GM12801 (cell line): ENCODE data around the gene MFSD11.

Source experiments
- TF ChIP-seq, protein P1 (sequence below): IDR thresholded peaks from one replicate; pipeline ENCODE4 v1.5.1; 2011; ENCODE audit warnings: control low read depth; ENCODE audit not compliant: insufficient read length; ENCODE audit errors: extremely low read depth

The MFSD11 gene

DNA sequence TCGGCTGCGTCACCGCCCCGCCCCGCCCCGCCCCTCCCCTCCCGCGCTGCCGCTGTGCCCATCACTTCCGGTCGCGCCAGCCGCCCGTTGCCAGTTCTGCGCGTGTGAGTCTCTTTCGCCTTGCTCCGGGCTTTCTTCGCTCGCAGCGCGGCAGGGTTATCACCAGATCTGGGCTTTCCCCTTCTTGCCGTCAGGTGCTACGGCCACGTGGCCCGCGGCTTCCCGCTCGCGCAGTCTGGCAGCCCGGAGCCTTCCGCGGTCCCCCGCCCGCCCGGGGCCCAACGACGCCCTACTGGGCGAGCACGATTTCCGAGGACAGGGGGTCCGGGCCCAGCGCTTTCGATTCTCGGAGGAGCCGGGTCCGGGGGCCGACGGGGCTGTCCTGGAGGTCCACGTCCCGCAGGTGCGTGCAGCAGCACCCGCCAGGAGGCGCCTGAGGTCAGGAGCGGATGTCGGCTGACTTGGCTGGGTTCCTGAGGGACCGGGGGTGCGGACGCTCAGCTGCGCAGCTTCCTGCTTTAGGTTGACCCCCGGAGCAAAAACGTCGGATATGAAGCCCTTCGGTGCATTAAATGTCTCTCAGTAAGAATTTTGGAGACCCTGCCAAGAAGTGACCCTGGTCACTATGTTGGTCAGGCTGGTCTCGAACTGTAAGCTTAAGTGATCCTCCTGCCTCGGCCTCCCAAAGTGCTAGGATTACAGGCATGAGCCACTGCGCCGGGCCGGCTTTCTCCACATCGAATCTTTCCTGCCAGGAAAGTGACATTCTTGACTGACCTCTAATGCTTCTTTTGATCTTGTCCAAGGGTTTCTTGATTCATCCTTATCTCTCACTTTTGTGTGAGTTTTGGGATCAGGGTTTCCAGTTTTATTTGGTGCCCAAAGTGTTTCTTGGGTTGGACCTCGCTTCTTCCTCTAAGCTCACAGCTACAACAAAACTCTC lies 10.9 kb upstream of the MFSD11 start, which contains the start of gene METTL23:
Gene METTL23, plus strand, starts transcription at position 64 of the 943 bp plus-strand sequence. CDS start 2,872 bp downstream, outside the sequence.
- TF ChIP-seq, protein P1, sequence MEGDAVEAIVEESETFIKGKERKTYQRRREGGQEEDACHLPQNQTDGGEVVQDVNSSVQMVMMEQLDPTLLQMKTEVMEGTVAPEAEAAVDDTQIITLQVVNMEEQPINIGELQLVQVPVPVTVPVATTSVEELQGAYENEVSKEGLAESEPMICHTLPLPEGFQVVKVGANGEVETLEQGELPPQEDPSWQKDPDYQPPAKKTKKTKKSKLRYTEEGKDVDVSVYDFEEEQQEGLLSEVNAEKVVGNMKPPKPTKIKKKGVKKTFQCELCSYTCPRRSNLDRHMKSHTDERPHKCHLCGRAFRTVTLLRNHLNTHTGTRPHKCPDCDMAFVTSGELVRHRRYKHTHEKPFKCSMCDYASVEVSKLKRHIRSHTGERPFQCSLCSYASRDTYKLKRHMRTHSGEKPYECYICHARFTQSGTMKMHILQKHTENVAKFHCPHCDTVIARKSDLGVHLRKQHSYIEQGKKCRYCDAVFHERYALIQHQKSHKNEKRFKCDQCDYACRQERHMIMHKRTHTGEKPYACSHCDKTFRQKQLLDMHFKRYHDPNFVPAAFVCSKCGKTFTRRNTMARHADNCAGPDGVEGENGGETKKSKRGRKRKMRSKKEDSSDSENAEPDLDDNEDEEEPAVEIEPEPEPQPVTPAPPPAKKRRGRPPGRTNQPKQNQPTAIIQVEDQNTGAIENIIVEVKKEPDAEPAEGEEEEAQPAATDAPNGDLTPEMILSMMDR = no peak

DNA sequence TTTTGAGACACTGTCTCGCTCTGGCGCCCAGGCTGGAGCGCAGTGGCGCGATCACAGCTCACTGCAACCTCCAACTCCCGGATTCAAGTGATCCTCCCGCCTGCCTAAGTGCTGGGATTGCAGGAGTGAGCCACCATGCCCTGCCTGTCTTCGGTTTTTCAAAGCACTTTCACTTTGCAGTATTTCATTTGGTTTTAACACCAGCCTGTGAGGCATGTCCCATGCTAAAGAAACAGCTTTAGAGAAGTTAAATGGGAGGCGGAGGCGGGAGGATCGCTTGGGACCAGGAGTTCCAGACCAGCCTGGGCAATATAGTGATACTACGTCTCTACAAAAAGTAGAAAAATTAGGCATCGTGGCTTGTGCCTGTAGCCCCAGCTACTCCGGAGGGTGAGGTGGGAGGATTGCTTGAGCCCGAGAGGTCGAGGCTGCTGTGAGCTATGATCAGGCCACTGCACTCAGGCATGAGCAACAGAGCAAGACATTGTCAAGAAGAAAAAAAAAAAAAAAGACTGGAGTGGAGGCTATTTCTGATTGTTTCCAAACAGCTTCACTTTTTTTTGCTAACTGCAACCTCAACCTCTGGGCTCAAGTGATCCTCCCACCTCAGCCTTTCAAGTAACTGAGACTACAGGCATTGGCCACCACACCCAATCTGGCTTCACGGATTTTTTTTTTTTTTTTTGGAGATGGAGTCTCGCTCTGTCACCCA lies 10.0 kb upstream of the MFSD11 start:
- TF ChIP-seq, protein P1 = no peak

DNA sequence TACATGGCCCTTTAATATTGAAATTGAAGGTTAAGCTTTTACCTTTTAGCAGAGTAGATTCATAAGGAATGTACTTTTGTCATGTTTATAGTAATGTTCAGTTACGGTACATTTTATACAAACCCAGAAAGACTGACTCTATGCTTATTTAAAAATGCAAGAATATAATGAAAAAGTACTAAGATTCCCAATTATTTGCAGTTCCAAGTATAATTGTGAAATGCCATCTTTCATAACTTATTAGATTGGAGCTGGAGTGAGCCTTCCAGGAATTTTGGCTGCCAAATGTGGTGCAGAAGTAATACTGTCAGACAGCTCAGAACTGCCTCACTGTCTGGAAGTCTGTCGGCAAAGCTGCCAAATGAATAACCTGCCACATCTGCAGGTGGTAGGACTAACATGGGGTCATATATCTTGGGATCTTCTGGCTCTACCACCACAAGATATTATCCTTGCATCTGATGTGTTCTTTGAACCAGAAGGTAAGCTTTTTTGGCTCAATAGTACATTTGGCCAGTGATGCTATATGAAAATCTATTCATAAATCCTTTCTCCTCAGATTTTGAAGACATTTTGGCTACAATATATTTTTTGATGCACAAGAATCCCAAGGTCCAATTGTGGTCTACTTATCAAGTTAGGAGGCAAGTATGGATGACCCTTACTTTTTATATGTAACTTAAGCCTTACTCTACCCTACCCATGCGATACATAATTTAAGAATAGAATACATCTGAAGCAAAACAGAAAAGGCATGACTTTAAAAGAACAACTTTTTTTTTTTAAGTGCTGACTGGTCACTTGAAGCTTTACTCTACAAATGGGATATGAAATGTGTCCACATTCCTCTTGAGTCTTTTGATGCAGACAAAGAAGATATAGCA lies 4.9 kb upstream of the MFSD11 start:
- TF ChIP-seq, protein P1 = no peak

DNA sequence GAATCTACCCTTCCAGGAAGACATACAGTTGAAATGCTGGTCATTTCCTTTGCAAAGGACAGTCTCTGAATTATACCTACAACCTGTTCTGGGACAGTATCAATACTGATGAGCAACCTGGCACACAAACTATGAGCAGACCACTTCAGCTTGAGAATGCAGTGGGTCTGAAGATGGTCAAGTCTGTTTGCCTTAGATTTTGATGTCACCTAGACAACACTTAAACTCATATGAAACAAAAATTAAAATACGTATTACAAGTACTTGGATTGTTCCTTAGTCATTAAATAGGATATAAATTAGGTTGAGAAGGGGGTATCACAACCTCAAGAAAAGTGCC lies 4.3 kb upstream of the MFSD11 start:
- TF ChIP-seq, protein P1 = no peak

DNA sequence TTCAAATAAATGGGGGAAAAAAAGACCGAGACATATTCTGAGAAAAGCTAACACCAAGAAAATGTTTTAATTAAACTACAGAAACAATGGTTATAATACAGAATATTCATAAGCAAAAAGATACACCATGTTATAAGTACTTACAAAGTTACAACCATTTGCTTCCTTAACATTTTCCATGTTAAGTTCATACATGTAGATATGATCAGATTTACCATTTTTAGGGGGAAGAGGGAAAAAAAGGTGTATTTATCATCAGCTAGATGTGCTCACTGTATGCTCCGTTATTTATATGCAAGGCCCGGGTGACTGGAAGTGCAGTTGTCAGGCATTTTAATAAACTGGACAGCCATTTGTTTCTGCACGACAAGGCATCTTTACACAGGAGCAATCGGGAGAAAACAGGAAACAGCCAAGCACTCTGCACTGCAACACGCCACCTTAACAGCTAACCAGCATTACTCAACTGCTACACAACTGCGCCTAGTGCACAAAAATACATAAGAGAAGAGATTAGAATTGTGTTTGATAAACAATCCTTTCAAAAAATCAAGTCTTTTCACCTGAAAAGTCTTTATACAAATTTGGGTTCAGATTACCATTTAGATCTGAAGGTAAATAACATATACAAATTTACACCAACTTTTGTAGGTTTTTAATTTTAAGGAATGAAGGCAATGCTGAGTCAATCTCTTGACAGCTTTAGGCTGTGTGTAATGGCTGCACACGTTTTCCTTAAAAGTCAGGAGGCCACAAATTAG lies 3.7 kb upstream of the MFSD11 start:
- TF ChIP-seq, protein P1 = no peak

DNA sequence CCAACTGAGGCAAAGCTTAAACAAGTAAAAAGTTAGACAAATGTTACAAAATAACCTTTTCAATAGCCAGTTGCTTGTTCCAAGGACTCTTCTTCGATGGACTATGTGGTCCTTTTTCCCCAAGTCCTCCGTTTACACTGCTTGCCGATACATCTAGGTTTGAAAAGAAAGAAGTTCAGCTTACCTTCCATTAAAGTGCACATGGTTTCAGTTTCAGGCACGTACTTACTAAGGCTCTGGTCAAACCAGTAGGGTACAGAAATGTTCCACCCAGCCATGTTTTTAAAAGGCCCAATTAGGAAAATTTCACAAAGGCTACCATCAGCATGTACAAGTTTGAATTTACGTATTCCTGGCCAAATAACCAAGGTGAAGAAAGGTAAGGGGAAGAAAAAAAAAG lies 2.9 kb upstream of the MFSD11 start:
- TF ChIP-seq, protein P1 = no peak
